Activated CD4-positive, alpha-beta T cell treated with anti-CD3 and anti-CD28 coated beads, Interleukin-2, amount 50 U/mL, for 48 hours (primary cell): ENCODE results near the gene FHAD1.

Experiments used
- DNase-seq, 2 experiments: peaks; one replicate each; pipeline ENCODE4 v3.0.0-alpha.2; 2020

FHAD1 gene

GRCh38 chr1:15309687-15310086 is 62.7 kb downstream of the FHAD1 start:
- no peak for DNase-seq

- DNase-seq: no peak
Measured at GRCh38 chr1:15310544-15310943, 63.5 kb downstream of the FHAD1 start.

- no peak for DNase-seq
Measured at GRCh38 chr1:15311122-15311822, 64.2 kb downstream of the FHAD1 start.

- DNase-seq: no peak
Measured at GRCh38 chr1:15311880-15312279, 64.9 kb downstream of the FHAD1 start.

GRCh38 chr1:15312626-15313411 is 65.8 kb downstream of the FHAD1 start:
- no peak for DNase-seq

GRCh38 chr1:15314328-15315281 is 67.6 kb downstream of the FHAD1 start:
- no peak for DNase-seq

- DNase-seq: no peak
Measured at GRCh38 chr1:15315815-15316214, 68.8 kb downstream of the FHAD1 start.

GRCh38 chr1:15316510-15316909 is 69.5 kb downstream of the FHAD1 start:
- no peak for DNase-seq

GRCh38 chr1:15320267-15320666 is 73.2 kb downstream of the FHAD1 start:
- DNase-seq: no peak

- no peak for DNase-seq
Measured at GRCh38 chr1:15321601-15322000, 74.6 kb downstream of the FHAD1 start.

GRCh38 chr1:15322648-15323350 is 75.8 kb downstream of the FHAD1 start:
- no peak for DNase-seq

- DNase-seq: peak; percentile 71 to 79
Measured at GRCh38 chr1:15323351-15323988, 76.4 kb downstream of the FHAD1 start.

GRCh38 chr1:15323989-15324868 is 77.2 kb downstream of the FHAD1 start:
- DNase-seq: no peak

- no peak for DNase-seq
Measured at GRCh38 chr1:15324869-15325335, 77.9 kb downstream of the FHAD1 start.

- DNase-seq: no peak
Measured at GRCh38 chr1:15325375-15326085, 78.5 kb downstream of the FHAD1 start.

- DNase-seq: no peak
Measured at GRCh38 chr1:15326691-15327588, 79.9 kb downstream of the FHAD1 start.

- DNase-seq: no peak
Measured at GRCh38 chr1:15328351-15329103, 81.5 kb downstream of the FHAD1 start.

GRCh38 chr1:15329104-15329820 is 82.2 kb downstream of the FHAD1 start:
- no peak for DNase-seq
